Measurements from ENCODE around the gene RPP40.
A peak's percentile ranks its signal among the peaks of the same experiment; 100 is the strongest.
"Not testable (repeated sequence)": the region's sequence is repeated elsewhere in the genome, so short reads cannot be mapped to it uniquely, and the experiment has no call there.

Gene RPP40

DNA sequence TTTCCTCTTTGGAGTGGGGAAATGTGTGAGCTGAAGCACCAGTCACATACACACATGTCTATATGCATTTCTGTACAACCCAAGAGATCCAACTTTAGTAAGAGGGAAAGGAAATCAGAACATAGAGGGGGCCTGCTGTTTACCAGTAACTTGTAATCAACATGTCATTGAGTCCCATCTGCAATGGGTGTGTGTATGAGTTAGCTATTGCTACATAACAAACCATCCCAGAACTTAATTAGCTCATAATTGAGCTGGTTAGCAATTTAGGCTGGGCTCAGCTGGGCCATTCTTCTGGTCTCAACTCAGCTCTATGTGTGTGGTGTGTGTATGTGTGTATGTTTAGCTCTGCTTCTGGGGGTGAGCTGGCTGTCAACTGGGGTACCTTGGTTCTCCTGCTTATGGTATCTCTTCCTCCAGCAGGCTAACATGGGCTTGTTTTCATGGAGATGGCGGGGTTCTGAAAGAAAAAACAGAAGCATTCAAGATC lies 10.3 kb upstream of the RPP40 start:
- no peak for DNase-seq

- no peak for DNase-seq
Measured at GRCh38 chr6:5012519-5012918, 8.7 kb upstream of the RPP40 start.

GRCh38 chr6:5011346-5011745 lies 7.5 kb upstream of the RPP40 start:
- DNase-seq, result no peak

DNA sequence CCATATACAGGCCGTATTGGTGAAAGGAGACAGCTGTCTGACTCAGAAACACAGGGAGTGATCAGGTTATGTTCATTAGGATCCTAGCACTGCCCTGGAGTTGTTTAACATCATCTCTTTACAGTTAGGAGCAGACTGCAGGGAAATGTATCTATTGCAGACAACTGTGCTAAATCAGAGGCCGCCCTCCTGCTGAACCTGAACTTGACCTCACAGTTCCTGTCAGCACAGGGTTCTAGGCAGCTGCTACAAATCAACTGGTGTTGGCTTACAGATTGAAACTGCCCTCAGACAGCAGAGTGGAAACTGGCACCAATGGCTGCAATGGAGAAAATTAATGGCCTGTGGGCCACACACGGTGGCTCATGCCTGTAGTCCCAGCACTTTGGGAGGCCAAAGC lies 3.7 kb upstream of the RPP40 start:
- no peak for DNase-seq

DNA sequence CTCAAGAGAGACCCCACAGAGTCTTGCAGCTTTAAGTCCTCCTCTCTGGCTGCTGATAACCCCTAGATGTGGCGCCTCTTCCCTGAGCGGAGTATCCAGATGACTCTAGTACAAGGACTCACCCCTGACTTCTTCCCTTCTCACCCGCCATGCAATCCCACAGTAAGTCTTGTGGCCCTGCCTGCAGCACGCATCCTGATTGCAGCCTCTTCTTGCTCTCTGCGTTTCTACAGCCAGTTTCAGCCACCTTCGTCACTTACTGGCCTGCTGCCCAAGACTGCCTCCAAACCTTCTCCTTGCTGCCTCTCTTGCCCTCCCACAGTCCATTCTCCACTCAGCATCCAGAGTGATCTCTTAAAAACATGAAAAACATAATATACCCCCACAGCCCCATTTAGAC lies 2.4 kb upstream of the RPP40 start:
- DNase-seq, result no peak

DNA sequence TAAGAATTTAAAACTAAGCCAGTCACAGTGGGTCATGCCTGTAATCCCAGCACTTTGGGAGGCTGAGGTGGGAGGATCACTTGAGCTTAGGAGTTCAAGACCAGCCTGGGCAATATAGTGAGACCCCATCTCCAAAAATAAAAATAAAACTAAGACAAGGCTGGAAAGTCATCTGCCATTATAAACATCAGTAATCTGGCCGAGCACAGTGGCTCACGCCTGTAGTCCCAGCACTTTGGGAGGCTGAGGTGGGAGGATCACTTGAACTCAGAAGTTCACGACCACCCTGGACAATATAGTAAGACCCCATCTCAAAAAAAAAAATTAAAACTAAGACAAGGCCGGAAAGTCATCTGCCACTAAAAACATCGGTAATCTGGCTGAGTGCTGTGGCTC lies 1.2 kb upstream of the RPP40 start:
- DNase-seq, result not testable (repeated sequence)

DNA sequence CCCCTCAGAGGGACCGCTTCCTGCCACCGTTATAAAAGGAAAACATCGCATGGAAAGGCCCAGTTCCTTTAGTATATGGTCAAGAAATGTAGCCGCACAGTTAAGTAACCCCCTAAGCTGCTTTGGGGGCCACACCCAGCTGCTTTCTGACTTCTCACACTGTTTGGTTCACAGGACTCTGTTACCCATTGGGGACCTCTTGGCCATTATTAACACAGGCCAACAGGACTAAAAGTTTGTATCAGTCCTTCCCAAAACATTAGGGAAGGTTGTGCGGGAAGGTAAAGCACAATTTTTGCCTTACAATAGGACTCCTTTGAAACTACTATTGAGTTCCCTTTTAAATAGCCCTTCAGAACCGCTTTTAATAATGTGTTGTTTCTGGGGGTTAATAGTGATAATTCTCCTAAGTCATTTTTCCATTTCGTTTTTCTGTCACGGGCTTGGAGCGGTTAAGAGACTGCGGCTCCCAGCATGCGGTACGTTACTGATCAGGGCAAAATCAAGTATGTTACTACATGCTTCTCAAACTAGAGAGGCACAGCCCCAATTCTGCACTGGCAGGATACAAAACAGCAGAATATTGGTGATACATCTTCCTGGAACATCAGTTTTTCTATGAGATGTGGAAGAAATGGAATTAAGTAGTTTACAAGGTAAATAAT lies 668 bp upstream of the RPP40 start:
- DNase-seq, result peak in 1 of 2 experiments; percentile 52

GRCh38 chr6:4999586-4999985 lies 4.3 kb downstream of the RPP40 start:
- DNase-seq, result no peak

GRCh38 chr6:4997862-4998261 lies 6.0 kb downstream of the RPP40 start:
- DNase-seq, result no peak

DNA sequence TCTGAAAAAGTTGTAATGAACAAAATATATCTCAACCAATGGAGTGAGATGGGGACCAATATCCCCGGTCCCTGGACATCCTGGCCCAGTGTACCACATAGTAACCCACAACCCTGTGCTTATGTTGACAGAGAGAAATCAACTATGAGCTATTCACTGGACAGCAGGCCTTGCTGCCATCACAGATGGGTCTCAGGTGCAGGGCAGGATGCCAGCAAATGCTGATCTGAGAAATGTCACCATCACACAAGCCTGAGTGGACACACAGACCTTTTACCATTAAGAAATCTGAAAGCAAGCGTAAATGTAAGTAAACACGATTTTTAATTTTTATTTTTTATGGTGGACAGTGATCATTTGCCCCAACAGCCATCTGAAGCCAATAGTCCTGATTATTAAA lies 9.1 kb downstream of the RPP40 start:
- DNase-seq, result no peak

GRCh38 chr6:4987432-4987831 lies 16.4 kb downstream of the RPP40 start:
- DNase-seq, result no peak

- DNase-seq, result no peak
Measured at GRCh38 chr6:4986999-4987398, 16.8 kb downstream of the RPP40 start.

- no peak for DNase-seq
Measured at GRCh38 chr6:4983322-4983721, 20.5 kb downstream of the RPP40 start.

- DNase-seq, result no peak
Measured at GRCh38 chr6:4981761-4982160, 22.1 kb downstream of the RPP40 start.

DNA sequence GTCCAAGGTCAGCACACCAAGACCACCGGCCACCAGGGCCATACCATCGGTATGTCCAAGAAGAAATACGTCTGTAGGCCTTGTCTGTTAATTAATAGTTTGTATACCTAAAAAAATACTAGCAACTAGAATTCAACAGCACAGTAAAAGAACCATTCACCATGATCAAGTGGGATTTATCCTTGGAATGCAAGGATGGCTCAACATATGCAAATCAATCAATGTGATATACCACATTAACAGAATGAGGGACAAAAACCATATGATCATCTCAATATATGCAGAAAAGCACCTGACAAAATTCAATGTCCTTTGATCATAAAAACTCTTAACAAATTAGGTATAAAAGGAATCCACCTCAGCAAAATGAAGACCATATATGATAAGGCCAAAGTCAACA lies 24.4 kb downstream of the RPP40 start:
- DNase-seq, result no peak

DNA sequence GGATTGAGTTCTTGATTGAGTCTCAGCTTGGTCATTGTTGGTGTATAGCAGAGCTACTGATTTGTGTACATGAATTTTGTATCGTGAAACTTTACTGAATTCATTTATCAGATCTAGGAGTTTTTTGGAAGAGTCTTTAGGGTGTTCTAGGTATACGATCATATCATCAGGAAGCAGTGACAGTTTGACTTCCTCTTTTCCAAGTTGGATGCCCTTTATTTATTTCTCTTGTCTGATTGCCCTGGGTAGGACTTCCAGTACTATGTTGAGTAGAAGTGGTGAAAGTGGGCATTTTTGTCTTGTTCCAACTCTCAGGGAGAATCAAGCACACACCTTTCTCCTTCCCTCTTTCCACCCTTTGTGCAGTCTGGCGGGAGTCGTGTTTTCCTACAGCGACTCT lies 26.4 kb downstream of the RPP40 start:
- no peak for DNase-seq

- no peak for DNase-seq
Measured at GRCh38 chr6:4975506-4975905, 28.3 kb downstream of the RPP40 start.

GRCh38 chr6:4974962-4975361 lies 28.9 kb downstream of the RPP40 start:
- DNase-seq, result no peak

- no peak for DNase-seq
Measured at GRCh38 chr6:4973982-4974745, 29.7 kb downstream of the RPP40 start.

GRCh38 chr6:4973415-4973814 lies 30.4 kb downstream of the RPP40 start:
- no peak for DNase-seq

DNA sequence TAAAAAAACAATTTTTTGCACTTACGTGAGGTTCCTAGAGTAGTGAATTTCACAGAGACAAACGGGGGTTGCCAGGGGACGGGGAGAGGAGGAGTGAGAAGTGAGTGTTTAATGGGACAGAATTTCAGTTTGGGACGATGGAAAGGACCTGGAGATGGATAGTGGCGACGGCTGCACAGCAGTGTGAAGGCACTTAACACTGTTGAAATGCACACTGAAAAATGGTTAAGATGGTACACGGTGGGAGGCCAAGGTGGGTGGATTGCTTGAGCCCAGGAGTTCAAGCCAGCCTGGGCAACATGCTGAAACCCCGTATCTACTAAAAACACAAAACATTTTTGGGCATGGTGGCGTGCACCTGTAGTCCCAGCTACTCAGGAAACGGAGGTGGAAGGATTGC lies 31.4 kb downstream of the RPP40 start:
- no peak for DNase-seq

- DNase-seq, result no peak
Measured at GRCh38 chr6:4971851-4972250, 32.0 kb downstream of the RPP40 start.

DNA sequence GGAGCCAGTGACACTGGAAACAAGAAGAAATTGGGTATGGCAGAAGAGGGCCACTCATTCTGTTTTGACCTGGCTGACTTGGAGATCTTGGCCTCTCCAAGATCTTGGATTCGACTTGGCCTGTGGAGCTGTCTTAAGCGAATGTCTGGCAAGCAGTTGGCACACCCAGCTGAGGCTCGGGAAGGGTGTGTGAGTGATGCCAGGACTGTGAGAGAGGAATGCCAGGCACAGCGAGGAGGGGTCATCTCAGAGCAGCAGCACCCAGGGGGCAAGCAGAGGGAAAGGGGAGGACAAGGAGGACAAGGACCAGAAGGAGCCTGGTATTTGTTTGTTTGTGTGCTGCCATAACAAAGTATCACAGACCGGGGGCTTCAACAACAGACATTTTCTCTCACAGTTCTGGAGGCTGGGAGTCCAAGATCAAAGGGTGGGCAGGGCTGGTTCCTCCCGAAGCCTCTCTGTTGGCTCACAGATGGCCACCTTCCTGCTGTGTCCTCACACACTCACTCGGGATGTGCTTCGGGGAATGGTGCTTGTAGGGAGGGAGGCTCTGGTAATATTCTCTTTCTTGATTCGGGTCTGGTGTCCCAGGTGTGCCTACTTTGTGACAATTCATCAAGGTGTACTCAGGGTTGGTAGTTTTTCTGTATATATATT lies 33.0 kb downstream of the RPP40 start:
- no peak for DNase-seq

All from AML-193 (cell line).